ENCODE results near the gene NGEF.

The NGEF gene

DNA sequence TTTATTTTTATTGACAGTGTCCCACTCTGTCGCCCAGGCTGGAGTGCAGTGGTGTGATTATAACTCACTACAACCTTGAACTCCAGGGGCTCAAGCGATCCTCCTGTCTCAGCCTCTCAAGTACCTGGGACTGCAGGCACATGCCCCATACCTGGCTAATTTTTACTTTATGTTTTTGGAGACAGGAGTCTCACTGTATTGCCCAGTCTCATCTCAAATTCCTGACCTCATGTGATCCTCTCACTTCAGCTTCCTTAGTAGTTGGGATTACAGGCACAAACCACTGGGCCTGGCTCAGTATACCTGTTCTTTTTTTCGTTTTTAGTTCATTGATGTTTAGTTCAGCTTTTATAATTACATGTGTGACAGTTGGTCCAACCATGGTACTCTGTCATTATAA lies 183.1 kb downstream of the NGEF start:
- H3K27me3 ChIP-seq (ENCODE audit: insufficient read depth, poor library complexity, severe bottlenecking), result no peaks in the 10 kb centered on the region
- no peak for TF ChIP-seq SPI1 (IDR thresholded peaks at IDR 0.05; ENCODE audit: borderline replicate concordance, low read depth)
- no peak for TF ChIP-seq GABPA (IDR thresholded peaks at IDR 0.05; ENCODE audit: low read depth)
- TF ChIP-seq, protein P1, sequence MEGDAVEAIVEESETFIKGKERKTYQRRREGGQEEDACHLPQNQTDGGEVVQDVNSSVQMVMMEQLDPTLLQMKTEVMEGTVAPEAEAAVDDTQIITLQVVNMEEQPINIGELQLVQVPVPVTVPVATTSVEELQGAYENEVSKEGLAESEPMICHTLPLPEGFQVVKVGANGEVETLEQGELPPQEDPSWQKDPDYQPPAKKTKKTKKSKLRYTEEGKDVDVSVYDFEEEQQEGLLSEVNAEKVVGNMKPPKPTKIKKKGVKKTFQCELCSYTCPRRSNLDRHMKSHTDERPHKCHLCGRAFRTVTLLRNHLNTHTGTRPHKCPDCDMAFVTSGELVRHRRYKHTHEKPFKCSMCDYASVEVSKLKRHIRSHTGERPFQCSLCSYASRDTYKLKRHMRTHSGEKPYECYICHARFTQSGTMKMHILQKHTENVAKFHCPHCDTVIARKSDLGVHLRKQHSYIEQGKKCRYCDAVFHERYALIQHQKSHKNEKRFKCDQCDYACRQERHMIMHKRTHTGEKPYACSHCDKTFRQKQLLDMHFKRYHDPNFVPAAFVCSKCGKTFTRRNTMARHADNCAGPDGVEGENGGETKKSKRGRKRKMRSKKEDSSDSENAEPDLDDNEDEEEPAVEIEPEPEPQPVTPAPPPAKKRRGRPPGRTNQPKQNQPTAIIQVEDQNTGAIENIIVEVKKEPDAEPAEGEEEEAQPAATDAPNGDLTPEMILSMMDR (IDR thresholded peaks at IDR 0.05; ENCODE audit: insufficient read depth, low read length), result no peak
- TF ChIP-seq POLR2AphosphoS5 (IDR thresholded peaks at IDR 0.05; ENCODE audit: low read depth), result no peak
- TF ChIP-seq, protein P2, sequence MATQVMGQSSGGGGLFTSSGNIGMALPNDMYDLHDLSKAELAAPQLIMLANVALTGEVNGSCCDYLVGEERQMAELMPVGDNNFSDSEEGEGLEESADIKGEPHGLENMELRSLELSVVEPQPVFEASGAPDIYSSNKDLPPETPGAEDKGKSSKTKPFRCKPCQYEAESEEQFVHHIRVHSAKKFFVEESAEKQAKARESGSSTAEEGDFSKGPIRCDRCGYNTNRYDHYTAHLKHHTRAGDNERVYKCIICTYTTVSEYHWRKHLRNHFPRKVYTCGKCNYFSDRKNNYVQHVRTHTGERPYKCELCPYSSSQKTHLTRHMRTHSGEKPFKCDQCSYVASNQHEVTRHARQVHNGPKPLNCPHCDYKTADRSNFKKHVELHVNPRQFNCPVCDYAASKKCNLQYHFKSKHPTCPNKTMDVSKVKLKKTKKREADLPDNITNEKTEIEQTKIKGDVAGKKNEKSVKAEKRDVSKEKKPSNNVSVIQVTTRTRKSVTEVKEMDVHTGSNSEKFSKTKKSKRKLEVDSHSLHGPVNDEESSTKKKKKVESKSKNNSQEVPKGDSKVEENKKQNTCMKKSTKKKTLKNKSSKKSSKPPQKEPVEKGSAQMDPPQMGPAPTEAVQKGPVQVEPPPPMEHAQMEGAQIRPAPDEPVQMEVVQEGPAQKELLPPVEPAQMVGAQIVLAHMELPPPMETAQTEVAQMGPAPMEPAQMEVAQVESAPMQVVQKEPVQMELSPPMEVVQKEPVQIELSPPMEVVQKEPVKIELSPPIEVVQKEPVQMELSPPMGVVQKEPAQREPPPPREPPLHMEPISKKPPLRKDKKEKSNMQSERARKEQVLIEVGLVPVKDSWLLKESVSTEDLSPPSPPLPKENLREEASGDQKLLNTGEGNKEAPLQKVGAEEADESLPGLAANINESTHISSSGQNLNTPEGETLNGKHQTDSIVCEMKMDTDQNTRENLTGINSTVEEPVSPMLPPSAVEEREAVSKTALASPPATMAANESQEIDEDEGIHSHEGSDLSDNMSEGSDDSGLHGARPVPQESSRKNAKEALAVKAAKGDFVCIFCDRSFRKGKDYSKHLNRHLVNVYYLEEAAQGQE (IDR thresholded peaks at IDR 0.05; ENCODE audit: insufficient replicate concordance, low read depth), result no peak
- DNase-seq (ENCODE audit: low read depth in 1 of 2, low spot score in 1 of 2), result no peak
- no peak overlapping the region for H3K27ac ChIP-seq (replicated peaks)
- H3K4me3 ChIP-seq (replicated peaks; ENCODE audit: insufficient read depth, low read length), result no peak overlapping the region
